ENCODE data around the gene SLC9A7.

Gene SLC9A7

DNA sequence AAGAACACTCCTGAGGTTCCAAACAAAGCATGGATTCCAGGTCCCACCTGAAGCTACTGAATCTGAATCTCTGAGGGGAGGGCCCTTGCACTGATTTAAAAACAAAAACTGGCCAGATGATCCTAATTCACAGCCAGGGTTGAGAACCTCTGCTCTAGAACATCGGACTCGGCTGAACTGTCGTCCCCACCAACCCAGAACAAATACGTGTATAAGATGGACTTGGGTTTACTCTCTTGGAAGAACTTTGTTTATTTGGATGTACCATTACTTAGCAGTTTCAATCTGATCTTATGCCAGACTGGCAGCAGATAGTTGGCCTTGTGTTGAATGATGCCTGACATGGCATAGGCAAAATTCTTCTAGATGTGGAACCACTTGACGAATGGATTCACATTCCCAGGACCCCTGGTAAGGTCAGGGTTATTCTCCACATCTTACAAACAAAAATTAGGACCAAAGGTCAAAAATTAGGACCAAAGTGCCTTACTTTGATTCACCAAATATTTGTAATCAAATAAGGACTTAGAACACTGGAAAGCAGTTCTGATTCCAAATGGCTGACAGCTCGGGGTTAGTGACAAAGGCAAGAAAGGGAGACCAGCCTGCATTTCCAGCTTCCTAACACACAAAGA, 156.3 kb downstream of the SLC9A7 start:
- DNase-seq (ENCODE audit: low read depth), result no peak

DNA sequence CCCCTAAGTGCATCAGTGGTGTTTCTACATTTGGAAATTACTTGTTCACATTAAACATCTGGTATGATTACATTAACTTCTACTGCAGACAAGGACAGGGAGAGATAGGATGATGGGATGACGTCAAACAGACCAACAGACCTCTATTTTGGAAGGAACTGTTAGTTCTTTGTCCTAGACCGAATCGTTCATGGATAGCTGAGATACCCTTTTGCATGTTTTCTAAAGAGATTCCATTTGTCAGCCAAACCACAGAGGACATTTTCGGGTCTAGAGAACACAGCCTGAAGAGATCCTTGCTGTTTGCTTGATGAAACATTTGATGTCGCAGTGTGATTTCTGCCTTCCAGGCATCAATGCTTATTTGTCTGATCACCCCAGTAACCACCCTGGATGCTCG, 157.6 kb downstream of the SLC9A7 start:
- DNase-seq (ENCODE audit: low read depth), result no peak

DNA sequence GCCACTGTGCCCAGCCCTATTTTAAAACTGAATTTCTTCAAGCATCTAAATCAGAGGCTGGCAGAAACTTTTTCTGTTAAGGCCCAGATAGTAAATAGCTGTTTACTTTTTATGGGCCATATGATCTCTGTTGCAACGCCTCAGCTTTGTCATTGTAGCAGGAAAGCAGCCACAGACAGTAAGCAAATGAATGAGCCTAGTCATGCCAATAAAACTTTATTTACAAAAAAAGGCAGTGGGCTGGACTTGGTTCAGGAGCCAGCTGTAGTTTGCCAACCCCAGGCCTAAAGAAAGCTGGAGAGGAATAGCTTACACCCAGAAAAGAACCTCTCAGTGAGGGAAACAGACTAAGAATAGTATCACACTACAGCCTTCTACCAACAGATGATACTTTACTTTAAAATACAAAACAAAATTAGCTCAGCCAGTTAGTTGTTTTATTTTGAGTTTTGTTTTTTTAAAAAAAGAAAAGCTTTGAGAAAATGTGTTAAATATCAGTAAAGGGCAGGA, 159.8 kb downstream of the SLC9A7 start:
- no peak for DNase-seq (ENCODE audit: low read depth)

DNA sequence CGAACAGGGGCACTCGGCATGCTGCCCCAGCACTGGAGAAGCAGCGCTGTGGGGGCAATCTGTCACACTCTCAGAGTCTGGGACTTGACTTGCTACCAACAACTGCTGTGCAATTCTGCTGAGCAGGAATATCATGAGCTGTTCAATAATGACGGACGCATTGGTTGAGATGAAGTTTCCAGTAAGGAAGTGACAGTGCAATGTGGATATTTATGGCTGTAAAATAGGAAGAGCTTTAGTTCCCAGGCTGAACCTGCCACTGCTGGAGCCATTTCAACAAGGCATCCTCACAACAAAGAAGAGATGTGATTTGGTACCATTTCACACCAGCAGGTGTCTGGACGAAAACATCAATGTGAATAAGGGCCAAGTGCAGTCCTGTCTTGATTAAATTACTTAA, 161.1 kb downstream of the SLC9A7 start:
- DNase-seq (ENCODE audit: low read depth), result no peak

DNA sequence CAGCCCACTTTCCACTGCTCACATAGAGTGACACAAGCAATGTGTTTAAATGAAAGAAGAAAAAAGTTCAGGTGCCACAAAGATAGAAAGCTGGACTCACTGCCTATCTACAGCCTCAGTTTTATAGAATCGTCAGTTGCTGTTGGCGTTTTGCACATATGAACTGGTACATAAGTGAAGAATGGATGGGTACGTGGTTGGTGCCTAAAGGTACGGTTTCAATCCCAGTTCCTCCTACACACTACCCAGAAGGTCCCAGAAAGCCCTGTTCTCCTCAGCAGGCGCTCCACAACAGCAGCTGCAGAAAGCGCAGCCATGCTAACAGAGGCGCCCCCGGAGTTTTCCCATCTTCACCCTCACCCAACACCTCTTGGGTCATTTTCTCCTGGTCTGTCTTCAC, 161.7 kb downstream of the SLC9A7 start:
- no peak for DNase-seq (ENCODE audit: low read depth)

DNA sequence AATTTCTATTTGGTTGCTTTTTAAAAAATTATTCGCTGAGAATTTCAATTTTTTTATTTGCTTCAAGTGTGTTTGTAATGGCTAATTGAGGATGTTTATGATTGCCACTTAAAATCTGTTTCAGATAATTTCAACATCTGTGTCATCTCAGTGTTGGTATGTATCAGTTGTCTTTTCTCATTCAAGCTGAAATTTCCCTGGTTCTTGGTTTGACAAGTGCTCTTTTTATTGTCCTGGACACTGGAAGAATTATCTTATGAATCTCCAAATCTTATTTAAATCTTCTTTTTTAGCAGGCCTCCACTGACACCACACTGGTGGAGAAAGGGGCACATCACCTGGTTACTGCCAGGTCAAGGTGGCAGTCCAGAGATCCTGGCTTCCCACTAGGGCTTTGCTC, 163.8 kb downstream of the SLC9A7 start:
- DNase-seq (ENCODE audit: low read depth), result no peak

DNA sequence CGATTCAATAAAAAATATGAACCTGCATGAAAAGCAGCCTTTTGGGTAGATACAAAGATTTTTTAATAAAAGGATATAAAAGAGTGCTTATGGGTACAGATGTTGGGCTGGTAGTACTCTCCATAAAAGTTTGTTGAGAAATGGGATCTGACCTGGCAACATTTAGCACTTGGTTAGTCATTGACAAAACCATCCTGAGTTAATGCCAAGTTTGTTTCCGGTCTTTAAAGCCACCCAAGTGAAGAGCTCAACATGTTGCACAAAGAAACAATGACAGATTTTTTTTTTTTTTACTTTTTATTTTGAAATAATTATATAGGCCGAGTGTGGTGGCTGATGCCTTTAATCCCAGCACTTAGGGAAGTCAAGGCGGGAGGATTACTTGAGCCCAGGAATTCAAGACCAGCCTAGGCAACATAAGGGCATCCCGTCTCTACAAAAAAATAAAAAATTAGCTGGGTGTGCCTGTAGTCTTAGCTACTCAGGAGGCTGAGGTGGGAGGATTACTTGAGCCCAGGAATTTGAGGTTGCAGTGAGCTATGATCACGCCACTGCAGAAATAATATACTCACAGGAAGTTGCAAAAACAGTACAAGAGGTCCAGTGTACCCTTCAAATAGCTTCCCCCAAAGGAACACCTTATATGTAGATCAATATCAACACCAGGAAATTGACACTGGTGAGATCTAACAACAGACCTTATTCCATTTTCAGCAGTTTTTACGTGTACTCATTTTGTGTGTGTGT, 168.8 kb downstream of the SLC9A7 start:
- DNase-seq (ENCODE audit: low read depth), result peak; percentile 71

DNA sequence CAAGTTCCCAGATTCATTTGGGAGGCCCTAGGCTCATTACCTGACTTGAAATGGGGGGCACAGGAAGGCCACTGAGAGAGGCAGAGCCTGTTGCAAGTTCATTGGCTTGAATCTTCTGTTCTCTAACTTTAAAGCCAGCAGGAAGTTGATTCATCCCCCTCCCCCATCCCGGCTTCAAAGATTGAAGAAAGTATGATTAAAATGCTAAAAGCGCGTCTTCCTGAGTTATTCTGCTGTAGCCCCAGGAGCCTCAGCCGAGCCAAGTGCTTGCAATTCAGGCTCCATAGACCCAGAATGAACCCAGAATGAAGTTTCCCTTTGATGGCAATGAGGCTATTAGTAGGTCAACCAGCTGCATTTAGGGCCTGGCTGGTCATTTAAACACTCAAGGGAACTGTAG, 170.7 kb downstream of the SLC9A7 start:
- DNase-seq (ENCODE audit: low read depth), result no peak

DNA sequence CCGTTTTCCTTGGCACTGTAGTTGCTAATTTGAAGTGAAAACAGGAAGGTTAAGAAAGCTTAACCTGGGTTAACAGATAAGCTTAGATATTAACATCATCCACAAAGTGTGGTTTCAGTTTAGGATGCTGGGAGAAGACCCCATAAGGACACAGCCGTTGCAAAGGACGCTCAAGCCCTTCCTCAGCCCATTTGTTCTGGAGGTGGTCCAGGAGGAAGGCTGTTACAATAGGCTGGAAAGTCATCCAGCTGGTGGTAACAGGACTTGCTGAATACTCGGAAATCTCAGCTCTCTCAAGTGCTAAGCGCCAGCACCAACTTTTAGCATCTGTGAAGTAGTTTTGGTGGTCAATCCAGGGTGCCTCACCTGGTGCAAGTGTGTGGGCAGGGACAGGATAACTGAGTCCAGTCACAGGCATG, 171.2 kb downstream of the SLC9A7 start:
- DNase-seq (ENCODE audit: low read depth), result no peak

DNA sequence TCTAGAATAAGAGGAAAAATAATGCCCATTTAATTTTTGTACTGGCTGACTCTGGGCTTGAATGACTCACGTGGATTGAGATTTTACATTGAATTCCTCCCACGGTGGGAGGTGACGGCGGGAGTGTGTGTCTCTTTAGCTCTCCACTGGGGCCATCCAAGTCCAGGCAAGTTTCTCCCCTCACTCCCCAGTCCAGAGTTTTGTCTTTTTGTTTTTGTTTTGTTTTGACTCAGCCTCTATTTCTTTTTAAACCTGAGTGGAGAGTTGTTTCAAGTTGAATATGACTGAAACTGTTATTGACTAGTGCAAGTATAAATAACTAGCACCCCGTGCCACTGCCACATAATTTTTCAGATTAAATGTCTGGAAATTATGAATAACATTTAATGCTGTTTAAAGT, 171.8 kb downstream of the SLC9A7 start:
- DNase-seq (ENCODE audit: low read depth), result no peak

DNA sequence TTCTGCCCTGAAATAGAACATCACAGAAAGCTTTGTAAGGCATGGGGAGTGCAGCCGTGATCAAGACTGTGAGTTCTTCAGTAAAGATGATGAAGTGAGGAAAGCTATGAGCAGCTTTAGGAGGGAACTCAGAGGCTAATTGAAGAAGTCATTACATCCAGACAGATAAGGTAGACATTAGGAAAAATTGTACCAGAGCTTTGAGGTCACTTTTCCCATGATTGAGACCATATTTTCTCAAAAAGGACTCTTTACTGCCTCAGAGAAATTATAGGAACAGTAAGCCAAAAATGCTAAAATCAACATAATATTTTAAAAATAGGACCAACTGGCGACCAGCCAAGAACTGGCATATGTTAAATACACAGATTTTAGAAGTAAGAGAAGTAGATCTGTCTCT, 174.2 kb downstream of the SLC9A7 start:
- no peak for DNase-seq (ENCODE audit: low read depth)

DNA sequence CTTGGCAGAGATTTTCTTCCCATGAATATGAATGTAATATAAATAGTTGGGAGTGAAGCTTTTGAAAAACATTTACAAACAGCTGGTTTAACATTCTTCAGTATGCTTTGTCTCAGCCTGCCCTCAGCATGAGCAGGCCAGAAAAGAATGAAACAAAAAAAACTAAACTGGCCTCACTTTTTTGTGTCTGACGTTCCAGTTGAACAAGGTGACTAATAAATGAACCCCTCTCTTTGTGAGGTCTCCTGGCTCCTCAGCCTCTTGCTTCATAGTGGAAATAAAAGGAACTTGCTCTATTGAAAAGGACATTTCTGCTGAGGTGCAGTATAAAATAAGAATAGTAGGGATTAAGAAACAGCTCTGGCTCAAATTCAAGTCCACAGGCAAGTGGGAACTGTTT, 176.0 kb downstream of the SLC9A7 start:
- peak; percentile 68 for DNase-seq (ENCODE audit: low read depth)

DNA sequence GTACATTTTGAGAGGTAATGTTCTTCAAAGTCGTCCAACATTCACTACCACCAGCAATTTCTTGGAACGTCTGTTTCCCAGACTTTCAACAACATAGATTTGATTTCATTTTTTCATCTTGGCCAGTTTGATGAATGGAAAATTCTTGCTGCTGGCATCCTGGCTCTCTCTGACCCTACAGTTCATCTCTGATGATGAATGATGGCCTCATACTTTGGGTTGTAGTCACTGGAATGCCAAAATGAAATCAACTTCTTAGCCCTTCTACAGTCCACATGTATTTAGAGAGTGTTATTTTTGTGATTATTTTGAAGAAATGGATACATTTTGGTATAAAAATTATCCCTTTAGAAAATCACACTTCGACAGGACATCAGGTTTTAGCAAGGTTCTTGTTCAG, 176.6 kb downstream of the SLC9A7 start:
- no peak for DNase-seq (ENCODE audit: low read depth)

DNA sequence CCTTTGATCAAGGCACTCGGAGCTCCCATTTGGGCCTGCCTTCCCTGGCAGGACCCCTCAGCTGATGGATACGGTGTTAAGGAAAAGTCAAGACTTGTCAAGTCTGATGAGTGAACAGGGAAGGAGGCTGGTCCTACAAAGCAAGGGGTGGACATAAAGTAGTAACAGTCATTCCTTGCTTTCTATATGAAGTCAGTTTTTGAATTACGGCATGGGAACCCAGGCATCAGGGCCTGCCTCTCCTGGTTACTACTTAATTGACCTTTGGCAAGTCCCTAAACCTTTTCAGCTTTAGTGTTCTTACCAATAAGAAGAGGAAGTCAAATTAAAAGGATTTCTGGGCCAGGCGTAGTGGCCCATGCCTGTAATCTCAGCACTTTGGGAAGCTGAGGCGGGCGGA, 178.3 kb downstream of the SLC9A7 start:
- no peak for DNase-seq (ENCODE audit: low read depth)

DNA sequence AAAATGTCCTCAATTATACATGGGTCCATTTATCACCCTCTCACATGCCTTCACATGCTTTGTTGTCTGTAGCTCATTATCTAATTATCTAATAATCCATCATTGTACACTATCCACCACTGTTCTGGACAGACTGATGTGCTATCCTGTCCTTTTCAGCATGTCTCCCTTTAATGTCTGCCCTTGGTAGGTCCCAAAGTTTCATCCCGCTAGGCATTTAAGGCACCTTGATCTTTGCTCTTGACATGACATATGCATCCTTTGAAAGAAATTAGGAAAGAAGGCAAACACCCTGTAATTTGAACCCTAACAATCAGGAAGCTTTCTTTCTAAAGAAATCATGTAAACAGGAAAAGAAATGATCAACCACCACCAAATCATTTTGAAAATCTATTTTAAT, 179.7 kb downstream of the SLC9A7 start:
- DNase-seq (ENCODE audit: low read depth), result no peak

DNA sequence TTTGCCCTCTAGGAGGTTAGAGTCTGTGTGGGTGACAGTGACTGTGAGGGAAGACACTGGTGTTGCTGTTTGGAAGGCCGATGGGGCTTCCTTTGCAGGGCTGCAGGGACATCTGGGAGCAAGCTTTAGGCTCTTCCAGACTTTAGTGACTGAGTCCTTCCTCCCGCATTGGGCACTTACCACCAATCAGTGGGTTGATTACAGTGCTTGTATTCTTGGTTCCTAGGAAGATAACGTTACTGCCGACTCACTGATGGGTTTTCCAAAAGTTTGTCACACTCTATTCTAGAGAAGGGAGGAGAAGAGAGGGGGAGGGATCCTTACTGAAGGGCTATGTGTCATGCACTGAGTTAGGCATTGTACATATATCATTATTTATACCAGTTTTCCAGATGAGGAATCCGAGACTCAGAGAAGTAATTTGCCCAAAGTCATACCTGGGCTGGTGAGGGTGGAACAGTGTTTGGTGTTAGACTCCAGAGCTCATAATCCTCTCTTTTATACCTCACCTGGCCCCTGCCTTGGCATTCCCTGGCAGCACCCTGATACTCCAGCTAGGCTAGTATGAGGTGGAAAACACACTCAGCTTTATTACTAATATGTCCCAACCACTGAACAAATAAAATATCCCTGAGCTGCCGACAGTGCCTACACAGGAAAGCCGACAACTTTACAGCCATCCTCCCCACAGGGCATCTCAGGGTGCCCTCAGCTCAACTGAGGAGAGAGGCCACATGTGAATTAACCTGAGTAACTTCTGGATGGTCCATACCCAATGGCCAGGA, 181.5 kb downstream of the SLC9A7 start:
- DNase-seq (ENCODE audit: low read depth), result no peak

DNA sequence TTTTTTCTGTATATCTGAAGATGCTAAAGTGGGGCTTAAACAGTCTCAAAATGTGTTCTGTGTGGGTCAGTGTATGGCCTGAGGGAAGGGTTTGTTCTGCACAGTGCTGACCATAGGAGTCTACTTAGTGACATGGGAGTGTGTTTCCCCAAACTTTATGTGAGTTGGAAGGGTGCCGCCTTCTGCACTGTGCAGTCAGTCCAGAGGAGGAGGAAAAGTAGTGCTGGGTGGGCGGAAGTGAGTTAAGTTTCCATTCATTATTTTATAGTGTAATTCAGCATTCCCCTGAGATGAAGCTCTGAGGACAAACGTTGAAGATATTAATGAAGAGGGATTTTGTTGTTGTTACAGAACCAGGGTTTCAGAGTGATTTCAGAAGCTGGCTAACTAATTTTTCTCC, 182.5 kb downstream of the SLC9A7 start:
- no peak for DNase-seq (ENCODE audit: low read depth)

DNA sequence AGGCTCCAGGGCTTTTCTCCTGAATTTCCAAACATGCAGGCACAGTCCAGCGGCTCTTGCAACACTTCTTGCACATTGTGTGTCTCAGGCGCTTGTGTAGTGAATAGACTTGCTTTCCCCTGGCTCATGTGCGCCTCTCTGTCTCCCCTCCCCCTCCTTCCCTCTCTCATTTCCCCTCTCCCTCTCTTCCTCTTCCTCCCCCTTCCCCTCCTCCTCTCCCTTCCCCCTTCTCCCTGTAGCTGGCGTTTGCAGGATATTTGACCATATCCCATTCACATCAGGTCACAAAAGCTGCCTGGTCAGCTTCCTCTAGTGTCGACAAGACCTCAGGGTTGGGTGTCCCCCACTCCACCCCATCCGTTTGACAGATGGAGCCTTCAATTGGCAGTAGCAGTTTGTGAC, 182.9 kb downstream of the SLC9A7 start:
- DNase-seq (ENCODE audit: low read depth), result no peak

DNA sequence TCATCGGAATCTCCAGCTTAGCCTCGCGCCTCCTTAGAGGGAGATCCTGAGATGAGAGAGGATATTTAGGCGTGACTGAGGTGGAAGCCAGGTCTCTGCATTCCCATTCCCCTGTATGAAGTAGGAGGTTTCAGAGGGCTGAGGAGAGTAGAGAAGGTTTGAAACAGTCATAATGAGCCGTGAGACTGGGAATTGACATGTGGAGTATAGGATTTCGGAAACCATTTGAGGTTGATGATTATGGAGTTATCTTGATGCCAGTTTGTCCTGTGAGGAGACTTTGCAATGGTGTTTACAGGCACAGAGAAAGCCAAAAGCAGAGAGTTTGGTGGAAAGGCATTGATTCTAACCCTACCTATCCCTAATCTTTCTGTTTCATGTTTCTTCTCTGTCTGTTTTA, 183.3 kb downstream of the SLC9A7 start:
- no peak for DNase-seq (ENCODE audit: low read depth)

DNA sequence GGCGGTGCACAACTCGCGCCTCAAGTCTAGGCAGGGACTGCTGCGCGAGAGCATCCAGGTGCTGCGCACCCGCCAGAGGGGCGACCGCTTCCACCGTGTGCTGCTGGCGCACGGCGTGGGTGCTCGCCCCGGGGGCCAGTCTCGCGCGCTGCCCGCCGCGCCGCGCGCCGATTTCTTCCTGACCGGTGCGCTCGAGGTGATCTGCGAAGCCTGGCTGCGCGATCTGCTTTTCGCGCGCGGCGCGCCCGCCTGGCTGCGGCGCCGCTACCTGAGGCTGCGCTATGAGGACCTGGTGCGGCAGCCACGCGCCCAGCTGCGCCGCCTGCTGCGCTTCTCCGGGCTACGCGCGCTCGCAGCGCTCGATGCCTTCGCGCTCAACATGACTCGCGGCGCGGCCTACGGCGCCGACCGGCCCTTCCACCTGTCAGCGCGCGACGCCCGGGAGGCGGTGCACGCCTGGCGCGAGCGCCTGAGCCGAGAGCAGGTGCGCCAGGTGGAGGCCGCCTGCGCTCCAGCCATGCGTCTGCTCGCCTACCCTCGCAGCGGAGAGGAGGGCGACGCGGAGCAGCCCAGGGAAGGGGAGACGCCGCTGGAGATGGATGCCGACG, 184.0 kb downstream of the SLC9A7 start:
- DNase-seq (ENCODE audit: low read depth), result no peak

DNA sequence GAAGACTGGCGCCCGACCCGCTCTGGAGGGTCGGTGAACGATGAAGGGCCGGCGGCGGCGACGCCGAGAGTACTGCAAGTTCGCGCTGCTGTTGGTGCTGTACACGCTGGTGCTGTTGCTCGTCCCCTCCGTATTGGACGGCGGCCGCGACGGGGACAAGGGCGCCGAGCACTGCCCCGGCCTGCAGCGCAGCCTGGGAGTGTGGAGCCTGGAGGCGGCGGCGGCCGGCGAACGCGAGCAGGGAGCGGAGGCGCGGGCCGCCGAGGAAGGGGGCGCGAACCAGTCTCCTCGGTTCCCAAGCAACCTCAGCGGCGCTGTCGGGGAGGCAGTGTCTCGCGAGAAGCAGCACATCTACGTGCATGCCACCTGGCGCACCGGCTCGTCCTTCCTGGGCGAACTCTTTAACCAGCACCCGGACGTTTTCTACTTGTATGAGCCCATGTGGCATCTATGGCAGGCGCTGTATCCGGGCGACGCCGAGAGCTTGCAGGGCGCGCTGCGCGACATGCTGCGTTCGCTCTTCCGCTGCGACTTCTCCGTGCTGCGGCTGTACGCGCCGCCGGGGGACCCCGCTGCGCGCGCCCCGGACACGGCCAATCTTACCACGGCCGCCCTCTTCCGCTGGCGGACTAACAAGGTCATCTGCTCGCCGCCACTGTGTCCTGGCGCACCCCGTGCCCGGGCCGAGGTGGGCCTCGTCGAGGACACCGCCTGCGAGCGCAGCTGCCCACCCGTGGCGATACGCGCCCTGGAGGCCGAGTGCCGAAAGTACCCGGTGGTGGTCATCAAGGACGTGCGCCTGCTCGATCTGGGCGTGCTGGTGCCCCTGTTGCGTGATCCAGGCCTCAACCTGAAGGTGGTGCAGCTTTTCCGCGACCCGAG, 184.8 kb downstream of the SLC9A7 start:
- no peak for DNase-seq (ENCODE audit: low read depth)
